Measurements from ENCODE around the gene IRX4.
"Not testable (repeated sequence)": the region's sequence is repeated elsewhere in the genome, so short reads cannot be mapped to it uniquely, and the experiment has no call there.

Gene IRX4

DNA sequence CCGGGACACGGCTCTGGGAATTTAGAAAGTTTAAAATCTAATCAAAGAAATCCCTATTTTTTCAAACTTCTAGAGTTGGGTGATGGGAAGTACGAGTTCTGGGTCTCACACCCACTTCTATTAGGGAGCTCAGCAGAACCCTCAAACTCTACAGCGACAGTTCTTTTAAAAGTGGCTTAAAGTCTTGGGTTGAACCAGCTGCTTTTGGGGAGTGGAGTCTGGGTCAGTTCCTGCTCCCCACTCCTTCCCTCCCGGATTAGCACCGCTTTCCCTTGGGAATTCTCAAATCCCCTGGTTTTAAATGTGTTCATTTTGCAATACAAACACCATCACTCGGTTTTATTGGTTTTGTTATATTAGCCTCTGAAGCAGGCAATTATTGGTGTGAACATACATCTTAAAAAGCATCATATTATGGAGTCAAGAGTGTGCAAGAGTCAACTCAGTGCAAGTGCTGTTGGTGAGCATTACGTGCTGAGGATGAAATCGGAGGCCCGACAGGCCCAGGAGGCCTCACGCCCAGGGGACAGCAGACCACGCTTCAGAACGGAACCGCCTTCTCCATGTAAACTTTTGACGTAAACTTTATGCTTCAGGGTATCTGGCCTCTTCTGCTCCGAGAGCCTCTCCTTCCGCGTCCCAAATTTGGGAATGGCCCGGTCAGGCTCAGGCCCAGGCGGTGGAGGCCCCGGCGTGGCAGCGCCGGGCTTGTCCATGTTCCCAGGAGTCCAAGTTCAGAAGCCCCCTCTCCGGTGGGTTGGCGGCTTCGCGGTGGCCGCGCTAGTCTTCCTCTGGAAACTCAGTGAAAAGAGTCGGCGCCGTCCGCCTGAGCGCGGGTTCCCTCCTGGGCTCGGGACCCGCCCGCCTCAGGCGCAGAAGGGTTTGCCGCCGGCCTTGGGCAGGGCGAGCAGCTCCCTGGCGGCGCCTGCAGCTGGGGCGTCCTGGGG lies 5.3 kb downstream of the IRX4 start:
- DNase-seq: no peak

- DNase-seq: no peak
These were observed 6.1 kb downstream of the IRX4 start for GRCh38 chr5:1876660-1877064.

DNA sequence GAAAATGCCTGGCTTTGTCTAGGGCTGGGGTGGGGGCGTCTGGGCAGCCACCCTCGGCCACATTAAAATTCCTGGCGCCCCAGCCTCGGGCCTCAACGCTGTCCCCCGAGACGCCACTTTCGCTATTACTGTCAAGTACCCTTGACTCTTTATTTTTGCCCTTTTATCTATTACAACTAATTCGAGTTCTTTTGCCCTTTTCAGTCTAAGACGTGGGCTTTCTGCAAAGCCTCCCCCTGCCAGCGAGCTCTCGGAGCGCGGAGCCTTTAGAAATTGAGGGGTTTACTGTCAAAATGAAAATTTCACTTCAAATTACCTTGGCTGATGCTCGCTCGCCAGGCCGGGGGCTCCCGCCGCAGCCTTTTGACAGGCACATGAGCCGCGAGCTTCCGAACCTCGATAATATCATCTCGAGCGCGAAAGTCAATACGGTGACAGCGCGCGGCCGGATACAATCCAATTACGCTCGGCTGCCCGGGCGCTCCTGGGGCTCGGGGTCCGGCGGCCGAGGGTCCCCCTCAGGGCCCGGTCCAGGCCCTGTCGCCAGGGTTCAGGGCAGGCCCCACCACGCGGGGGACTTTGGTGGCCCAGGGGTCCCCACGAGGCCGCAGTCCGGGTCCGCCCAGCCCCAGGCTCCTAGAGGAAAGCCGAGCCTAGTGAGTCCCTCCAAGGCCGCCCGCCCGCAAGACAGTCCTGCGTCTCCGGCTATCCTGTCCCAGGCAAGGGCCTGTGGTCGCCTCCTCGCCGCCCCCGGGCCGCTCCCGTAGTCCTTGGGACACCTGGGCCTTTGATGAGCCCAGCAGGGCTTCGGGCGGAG lies 6.7 kb downstream of the IRX4 start:
- DNase-seq: no peak

- DNase-seq: no peak
These were observed 7.4 kb downstream of the IRX4 start for GRCh38 chr5:1875281-1875842.

DNA sequence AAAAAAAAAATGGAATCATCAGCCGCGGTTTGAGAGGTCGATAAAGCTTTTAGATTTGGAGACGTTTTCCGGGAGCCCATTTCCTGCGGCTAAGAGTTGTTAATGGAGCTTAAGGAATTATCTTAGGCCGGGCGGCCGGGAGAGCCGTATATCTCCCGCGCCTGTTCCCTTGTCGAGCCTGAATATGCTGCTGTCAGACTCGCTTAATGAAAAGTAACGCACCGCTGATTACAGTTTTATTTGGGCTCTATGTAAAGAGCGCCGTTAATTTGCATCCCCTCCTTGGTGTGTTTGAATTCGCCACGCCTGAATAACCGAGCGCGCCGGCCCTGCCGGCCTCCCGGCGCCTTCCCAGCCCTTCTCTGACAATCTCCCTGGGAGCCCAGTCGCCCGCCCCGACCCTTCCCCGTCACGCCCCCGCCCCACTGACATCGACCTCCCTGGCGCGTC lies 7.9 kb downstream of the IRX4 start:
- no peak for DNase-seq

- no peak for DNase-seq
These were observed 8.4 kb downstream of the IRX4 start for GRCh38 chr5:1874348-1874747.

- DNase-seq: no peak
These were observed 9.3 kb downstream of the IRX4 start for GRCh38 chr5:1873243-1873959.

DNA sequence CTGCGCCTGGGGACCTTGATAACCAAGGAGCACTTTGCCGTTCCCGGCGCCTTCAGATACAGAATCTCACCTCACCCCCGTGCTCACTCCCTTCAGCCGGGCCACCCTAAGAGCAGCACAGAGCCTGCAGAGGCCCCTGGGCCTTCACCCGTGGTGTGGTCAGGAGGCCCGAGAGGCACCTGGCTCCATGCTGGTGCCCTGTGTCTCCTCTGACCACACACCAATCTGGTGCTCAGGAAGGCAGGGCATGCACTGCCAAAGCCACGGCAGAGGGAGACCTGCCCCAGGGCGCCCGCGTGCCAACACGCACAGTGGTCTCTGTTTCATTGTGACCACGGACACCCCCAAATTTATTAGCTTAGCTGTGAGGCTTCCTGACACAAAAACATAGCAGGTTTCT lies 11.3 kb downstream of the IRX4 start:
- no peak for DNase-seq

DNA sequence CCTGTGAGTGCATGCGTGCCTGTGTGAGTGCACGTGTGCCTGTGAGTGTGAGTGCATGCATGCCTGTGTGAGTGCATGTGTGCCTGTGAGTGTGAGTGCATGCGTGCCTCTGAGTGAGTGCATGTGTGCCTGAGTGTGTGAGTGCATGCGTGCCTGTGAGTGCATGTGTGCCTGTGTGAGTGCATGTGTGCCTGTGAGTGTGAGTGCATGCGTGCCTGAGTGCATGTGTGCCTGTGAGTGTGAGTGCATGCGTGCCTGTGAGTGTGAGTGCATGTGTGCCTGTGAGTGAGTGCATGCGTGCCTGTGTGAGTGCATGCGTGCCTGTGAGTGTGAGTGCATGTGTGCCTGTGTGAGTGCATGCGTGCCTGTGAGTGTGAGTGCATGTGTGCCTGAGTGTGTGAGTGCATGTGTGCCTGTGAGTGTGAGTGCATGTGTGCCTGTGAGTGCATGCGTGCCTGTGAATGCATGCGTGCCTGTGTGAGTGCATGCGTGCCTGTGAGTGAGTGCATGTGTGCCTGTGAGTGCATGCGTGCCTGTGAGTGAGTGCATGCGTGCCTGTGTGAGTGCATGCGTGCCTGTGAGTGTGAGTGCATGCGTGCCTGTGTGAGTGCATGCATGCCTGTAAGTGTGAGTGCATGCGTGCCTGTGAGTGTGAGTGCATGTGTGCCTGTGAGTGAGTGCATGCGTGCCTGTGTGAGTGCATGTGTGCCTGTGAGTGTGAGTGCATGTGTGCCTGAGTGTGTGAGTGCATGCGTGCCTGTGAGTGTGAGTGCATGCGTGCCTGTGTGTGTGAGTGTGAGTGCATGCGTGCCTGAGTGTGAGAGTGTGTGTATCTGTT lies 12.1 kb downstream of the IRX4 start:
- not testable (repeated sequence) for DNase-seq

GRCh38 chr5:1868886-1869475 lies 13.7 kb downstream of the IRX4 start:
- DNase-seq: no peak

DNA sequence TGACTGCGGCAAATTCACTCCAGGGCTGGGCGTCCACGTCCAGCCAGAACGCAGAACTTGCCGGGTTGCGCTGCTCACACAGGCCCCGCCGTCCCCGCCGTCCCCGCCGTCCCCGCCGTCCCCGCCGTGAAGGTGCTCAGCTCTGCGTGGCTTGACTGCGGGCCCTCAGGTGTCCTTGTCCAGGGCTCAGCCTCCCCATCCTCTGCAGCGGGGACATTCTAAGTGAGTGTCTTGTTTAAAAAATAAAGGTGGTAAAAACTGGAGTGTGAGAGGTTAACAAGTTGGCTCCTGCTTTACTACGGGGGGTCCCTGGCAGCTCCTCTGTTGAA lies 14.9 kb downstream of the IRX4 start:
- DNase-seq: no peak

DNA sequence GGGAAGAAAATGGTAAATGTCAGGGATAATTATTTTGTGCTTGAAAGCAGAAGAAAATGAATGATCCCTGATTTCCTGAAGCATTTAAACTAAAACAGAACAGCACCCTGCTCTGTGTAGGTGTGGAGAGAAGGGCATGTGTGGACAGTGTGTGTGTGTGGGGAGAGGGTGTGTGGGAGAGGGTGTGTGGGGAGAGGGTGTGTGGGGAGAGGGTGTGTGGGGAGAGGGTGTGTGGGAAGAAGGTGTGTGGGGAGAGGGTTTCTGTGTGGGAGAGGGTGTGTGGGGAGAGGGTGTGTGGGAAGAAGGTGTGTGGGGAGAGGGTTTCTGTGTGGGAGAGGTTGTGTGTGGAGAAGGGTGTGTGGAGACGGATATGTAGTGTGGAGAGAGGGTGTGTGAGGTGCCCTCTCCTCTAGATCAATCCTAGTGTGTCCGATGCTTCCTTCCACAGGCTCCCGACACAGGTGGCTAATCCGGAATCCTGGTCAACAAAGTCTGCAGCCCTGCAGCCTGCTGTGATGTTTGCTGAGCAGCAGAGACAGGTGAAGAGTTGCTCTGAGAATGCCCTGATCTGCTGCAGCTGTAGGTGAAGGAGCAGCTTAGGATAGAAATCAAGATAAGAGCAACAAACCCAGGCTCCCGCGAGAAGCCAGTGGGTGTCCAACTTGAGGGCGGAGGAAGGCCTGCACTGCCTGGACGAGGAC lies 15.5 kb downstream of the IRX4 start:
- no peak for DNase-seq

- DNase-seq: no peak
These were observed 16.8 kb downstream of the IRX4 start for GRCh38 chr5:1865948-1866347.

GRCh38 chr5:1865486-1865885 lies 17.2 kb downstream of the IRX4 start:
- no peak for DNase-seq

GRCh38 chr5:1864896-1865440 lies 17.8 kb downstream of the IRX4 start:
- DNase-seq: no peak

GRCh38 chr5:1860949-1861348 lies 21.8 kb downstream of the IRX4 start:
- peak in 1 of 2 donors; percentile 25 for DNase-seq

- no peak for DNase-seq
These were observed 22.6 kb downstream of the IRX4 start for GRCh38 chr5:1860021-1860610.

DNA sequence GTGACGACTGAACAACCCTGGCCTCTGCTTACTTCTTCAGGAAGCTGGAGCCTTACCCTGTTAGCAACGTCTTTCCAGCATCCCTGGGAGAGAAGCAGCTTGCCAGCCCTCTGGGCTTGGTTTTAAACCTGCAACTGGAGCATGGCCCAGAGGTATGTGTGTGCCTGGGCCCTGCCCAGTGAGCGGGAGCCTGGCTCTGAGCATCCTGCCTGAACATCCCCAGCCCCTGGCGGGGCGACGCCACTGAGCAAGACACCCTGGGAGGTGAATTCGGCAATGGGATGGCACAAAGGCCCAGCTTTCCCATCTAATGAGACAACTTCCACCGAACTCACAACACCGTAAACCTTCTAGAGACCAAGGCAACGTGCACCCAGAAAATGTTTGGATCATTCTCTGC lies 23.6 kb downstream of the IRX4 start:
- DNase-seq: no peak

DNA sequence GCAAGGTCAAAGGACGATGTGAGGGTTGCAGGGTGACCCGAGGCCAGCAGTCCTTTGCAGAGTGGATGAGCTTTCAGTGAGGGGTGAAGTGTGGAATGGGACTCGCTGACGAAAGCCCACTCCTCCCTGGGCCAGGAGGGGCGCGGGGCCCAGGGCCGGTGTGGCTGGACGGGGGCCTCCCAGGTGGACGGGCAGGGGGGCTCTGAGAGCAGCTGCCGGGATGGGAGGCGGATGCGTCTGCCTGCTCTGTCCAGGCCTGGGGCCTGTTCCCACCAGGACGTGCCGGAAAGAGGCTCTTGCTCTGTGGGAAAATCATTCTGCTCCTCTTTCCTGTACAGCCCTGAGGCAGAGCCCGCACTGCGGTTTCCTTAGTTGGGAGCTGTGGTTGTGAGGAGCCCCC lies 24.3 kb downstream of the IRX4 start:
- no peak for DNase-seq

DNA sequence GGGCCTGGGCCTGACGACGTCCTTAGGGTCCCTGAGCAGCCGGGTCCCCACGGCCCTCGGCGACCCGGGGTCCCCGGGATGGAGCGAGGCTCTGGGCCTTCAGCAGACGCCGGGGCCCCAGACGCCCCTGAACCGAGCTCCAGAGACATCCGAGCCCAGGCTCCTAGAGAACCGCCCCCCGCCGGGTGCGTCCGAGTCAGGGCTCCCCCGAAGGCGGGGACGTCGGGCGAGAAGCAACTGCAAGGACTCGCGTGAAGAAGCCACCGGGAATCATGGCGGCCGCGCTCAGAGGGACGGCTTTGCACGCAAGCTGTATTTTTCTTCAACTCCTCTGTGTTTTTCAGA lies 25.5 kb downstream of the IRX4 start:
- DNase-seq: no peak

All from hippocampal formation (tissue), 2 donors.